ENCODE data around the gene OR1E1.
"Not testable (repeated sequence)": the region's sequence is repeated elsewhere in the genome, so short reads cannot be mapped to it uniquely, and the experiment has no call there.

OR1E1 gene, protein sequence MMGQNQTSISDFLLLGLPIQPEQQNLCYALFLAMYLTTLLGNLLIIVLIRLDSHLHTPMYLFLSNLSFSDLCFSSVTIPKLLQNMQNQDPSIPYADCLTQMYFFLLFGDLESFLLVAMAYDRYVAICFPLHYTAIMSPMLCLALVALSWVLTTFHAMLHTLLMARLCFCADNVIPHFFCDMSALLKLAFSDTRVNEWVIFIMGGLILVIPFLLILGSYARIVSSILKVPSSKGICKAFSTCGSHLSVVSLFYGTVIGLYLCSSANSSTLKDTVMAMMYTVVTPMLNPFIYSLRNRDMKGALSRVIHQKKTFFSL

DNA sequence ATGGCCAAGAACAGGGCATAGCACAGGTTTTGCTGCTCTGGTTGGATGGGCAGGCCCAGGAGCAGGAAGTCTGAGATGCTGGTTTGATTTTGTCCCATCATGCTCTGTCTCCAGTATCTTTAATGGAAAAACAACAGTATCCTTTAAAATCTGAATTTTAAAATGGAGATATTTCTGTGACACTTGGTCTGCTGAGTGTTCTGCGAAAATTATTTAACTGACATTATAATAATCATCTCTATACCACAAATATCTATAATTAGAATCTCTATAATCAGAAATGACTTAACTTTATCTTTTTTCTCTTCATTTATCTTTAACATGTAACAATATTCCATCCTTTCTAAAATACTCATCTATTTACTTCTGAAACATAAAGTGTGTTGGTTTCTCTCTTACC, at the start of gene OR1E1:
TSS of gene OR1E1 (minus strand) at position 101 of the 400 bp plus-strand sequence. CDS start at position 101, 0 bp downstream.
- no peak for DNase-seq (ENCODE audit: low spot score)

DNA sequence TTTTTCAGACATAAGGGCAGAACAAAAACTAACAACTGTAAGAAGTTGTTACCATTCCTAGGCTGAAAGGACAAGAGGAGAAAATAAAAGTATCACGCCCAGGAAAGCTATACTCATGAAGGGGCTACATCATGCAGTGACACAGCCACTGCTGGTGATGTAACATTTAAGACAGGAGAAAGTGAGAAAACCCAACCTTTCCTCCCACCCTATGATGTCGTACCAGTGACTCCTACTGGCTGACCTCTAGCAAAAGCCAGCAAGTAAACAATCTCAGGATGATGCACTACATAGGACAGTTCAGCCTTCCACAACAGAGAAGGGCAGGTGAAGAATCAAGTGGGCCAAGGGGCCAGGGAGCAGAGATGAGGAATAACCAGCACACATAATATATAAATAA, 49.4 kb upstream of the OR1E1 start:
- DNase-seq (ENCODE audit: low spot score): peak; percentile 59

DNA sequence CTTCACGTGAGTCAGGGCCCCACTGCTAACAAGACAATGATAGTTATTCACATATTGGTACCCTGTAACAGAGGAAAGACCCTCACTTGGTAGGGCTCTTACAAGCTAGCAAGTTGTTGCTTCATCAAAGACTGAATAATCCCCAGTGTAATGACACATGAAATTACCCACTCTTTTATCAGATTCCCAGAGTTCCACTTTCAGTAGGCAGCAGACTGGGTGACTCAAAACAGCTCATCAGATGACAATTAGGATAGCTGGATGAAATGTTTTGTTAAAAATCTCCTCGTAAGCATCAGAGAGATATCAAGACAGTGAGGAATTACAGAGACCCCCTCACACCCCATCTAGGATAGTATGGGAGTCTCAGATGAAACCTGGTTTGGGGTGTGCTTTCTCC, 42.2 kb upstream of the OR1E1 start:
- no peak for DNase-seq (ENCODE audit: low spot score)

DNA sequence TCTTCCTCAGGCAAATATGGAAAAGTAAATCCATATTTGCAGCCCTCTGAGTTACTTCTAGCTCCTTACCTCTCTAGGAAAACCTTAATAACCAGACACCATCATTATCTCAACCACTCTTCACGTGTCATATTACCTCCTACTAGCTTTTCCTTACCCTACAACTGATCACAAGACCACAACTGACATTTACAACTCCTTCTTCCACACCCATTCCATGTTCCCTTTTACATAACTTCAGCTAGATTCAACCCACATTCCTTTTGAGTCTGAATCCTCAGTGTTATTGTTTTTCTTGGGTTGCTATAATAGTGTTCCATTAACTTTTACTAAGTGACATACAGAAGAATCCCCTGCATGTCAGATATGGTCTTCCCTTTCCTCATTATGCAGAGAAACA, 40.2 kb upstream of the OR1E1 start:
- DNase-seq (ENCODE audit: low spot score): no peak

DNA sequence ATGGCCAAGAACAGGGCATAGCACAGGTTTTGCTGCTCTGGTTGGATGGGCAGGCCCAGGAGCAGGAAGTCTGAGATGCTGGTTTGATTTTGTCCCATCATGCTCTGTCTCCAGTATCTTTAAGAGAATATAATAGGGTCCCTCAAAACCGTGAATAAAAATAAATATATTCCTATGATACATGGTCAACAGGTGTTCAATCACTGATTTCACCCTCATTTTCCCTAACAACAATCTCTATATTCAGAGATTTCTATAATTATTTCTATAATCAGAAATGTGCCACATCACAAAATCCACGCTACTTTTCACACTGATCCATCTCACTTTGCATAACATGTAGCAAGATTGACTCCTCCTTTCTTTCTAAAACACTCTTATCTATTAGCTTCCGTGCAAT, 35.5 kb upstream of the OR1E1 start, which contains the start of gene OR1E2:
TSS of gene OR1E2 (minus strand) at position 101 of the 400 bp plus-strand sequence. CDS start at position 101, 0 bp downstream.
- DNase-seq (ENCODE audit: low spot score): no peak

DNA sequence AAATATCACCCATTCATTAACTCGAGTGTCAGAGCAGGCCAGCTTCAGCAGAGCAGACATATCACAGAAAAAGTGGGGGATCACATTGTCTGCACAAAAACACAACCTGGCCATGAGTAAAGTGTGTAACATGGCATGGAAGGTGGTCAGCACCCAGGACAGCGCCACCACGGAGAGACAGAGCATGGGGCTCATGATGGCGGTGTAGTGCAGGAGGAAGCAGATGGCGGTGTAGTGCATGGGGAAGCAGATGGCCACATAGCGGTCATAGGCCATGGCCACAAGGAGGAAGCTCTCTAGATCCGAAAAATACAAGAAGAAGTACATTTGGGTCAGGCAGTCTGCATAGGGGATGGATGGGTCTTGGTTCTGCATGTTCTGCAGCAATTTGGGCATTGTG, 35.0 kb upstream of the OR1E1 start:
- DNase-seq (ENCODE audit: low spot score): peak; percentile 40

DNA sequence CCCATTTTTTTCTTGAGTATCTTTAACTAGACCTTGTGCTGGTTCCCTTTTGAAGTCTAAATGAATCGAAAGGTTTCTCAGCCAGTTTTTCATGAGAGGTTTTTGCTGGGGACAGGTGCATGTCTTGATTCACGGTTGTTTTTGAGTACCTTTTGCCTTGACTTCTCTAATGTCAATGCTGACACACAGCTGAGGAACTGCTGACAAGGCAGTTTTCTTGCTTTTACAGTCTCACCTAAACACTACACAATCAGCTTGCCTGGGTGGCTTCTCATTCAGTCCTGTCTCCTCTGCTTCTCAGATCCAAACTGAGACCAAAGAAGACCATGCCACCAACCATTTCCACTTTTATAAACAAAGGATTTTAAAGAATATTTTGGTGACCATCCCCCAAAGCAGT, 20.0 kb upstream of the OR1E1 start:
- no peak for DNase-seq (ENCODE audit: low spot score)

DNA sequence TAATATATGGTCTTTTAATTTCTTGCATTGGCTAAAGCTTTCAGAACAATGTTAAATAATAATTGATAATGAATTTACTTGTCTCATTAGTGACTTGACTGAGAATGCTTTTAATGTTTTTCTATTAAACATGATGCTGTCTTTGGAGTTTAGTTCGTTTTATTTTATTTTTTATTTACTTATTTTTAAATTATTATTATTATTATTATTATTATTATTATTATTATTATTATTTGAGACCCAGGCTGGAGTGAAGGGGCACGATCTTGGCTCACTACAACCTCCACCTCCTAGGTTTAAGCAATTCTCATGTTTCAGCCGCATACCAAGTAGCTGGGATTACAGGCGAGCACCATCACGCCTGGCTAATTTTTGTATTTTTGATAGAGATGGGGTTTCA, 17.4 kb upstream of the OR1E1 start:
- DNase-seq (ENCODE audit: low spot score): no peak

DNA sequence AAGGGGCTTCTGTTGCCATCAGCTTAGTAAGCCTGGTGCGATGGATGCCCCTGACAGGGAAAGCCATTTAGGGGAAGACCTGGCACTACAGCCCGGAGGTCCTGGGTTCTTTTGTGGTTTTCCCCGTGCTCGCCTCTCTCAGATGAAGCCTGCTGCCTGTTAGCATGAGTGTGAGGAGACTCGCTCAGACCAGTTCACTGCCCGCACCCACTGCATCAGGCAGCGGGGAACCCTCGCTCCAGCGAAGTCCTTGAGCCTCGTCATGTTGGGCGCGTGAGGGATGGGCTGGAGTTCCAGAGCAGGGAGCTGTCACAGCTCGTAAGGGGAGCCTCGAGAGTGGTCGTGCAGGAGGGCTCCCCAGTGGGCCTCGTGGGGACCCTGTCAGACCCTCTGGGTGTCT, 14.0 kb upstream of the OR1E1 start:
- DNase-seq (ENCODE audit: low spot score): not testable (repeated sequence)

DNA sequence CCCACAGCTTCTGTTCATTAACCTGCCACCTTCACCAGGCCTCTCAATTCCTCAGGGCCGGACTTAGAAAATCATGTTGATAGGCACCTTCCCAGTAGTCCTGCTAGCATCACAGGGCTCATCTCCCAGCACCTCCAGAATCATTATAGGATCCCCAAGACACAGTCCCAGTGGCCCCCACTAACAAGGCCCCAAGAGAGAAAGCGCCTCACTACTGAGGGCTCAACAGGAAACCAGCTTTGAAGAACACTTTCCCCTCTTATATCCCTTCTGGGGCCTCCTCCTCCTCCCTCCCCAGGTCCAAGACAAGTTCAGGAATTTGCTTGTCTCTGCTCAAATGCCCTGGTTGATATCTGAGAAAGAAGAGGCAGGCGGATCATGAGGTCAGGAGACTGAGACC, 12.9 kb upstream of the OR1E1 start, which contains the start of gene OR3A3:
TSS of gene OR3A3 (plus strand) at position 301 of the 400 bp plus-strand sequence.
- no peak for DNase-seq (ENCODE audit: low spot score)

DNA sequence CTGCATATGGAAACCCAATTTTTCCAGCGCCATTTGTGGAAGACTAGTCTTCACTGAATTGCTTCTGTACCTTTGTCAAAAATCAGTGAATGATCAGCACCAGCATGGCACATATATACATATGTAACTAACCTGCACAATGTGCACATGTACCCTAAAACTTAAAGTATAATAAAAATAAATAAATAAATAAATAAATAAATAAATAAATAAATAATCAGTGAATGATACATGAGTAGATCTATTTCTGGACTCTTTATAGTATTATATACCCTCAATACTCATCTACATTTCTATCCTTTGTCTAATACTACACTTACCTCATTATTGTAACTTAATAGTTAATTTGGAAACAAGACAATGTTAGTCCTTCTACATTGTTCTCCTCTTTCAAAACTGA, 5.6 kb upstream of the OR1E1 start:
- not testable (repeated sequence) for DNase-seq (ENCODE audit: low spot score)

DNA sequence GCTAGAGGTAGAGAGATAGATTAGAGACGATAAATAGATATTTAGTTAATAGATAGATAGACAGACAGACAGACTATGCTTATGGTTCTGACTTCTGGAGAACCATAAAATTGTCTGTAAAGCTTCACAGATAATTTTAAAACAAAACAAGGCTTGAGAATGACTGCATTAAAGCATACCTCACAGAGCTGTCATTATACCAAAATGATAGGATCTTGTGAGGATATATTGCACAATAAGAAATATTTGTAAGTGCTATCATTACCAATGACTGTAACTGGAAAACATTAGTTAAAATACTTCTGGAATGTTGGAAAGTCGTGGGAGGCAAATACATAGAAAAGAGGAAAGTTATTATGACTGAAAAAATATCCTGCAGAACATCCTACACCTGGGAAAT, 3.6 kb upstream of the OR1E1 start:
- no peak for DNase-seq (ENCODE audit: low spot score)

DNA sequence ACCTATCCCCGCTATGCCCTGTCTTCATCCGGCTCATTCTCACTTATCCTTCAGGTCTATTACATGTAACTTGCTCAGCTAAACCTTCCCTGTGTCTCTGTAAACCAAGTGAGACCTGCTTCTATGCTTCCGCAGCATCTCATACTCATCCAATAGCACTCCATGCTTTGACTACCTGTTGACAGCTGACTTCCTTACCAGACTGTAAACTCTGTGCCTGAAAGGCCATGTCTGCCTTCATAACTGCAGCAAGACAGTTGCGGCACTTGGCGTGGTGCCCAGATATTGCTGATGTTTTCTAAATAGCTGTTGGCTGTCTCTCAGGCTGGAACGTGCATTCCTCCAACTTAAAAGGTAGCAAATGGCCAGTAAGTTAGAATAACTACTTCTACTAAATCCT, 1.8 kb upstream of the OR1E1 start:
- no peak for DNase-seq (ENCODE audit: low spot score)

DNA sequence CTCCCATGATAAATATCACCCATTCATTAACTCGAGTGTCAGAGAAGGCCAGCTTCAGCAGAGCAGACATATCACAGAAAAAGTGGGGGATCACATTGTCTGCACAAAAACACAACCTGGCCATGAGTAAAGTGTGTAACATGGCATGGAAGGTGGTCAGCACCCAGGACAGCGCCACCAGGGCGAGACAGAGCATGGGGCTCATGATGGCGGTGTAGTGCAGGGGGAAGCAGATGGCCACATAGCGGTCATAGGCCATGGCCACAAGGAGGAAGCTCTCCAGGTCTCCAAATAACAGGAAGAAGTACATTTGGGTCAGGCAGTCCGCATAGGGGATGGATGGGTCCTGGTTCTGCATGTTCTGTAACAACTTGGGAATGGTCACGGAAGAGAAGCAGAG, 409 bp downstream of the OR1E1 start:
- DNase-seq (ENCODE audit: low spot score): peak; percentile 18

DNA sequence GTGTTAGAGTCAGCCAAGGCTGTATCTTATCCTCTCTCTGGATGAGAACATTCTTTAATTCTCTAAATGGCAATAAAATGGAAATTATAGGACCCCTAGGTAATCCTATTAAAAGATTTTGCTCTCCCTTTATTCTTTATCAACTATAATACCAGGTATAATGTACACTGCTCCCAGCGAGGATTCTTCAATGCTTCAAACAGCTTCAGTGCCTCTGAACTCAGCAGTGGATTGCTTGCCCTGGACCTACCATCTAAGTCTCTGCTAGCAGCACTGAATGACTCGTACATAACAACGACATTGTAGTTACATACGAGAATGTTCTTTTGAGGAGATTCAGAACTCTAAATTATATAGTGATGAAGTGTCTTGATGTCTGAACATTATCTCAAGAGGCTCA, 8.4 kb downstream of the OR1E1 start:
- DNase-seq (ENCODE audit: low spot score): no peak

DNA sequence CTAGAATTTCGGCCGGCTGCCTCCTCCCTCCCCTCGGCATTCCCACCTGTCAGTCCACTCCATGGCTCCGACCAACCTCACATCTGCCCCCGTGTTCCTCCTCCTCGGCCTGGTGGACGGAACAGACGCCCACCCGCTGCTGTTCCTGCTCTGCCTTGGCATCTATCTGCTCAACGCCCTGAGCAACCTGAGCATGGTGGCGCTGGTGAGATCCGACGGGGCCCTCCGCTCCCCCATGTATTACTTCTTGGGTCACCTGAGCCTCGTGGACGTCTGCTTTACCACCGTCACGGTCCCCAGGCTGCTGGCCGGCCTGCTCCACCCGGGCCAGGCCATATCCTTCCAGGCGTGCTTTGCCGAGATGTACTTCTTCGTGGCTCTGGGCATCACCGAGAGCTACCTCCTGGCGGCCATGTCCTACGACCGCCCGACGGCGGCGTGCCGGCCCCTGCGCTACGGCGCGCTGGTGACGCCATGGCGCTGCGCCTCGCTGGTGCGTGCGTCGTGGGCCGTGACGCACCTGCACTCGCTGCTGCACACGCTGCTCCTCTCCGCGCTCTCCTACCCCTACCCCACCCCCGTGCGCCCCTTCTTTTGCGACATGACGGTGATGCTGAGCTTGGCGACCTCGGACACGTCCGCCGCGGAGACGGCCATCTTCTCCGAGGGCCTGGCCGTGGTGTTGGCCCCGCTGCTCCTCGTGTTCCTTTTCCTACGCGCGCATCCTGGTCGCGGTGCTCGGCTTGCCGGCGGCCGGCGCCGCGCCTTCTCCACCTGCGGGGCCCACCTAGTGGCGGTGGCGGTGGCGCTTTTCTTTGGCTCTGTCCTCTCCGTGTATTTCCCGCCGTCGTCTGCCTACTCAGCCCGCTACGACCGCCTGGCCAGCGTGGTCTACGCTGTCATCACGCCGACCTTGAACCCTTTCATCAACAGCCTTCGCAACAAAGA, 12.1 kb downstream of the OR1E1 start, which contains the start of gene OR3A2:
TSS of gene OR3A2 (minus strand) at position 440 of the 948 bp plus-strand sequence.
- DNase-seq (ENCODE audit: low spot score): peak; percentile 43

DNA sequence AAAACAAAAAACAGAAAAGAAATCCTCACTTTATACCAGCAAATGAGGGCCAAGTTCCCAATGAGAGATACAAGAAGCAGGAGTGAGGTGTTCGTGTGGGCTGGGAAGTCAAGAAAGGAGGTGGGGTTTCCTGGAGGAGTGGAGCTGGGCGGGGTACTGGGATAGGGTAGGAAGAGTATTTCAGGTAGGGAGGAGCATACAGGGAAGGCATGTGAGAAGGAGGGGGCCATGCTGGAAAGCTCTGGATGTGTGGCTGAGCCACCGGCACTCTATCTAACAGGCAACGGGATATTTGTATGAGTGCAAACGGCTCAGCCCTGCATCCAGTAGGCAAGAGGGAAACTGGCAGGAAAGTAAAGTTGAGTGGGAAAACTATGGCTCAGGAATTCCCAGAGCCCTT, 16.3 kb downstream of the OR1E1 start:
- DNase-seq (ENCODE audit: low spot score): no peak

DNA sequence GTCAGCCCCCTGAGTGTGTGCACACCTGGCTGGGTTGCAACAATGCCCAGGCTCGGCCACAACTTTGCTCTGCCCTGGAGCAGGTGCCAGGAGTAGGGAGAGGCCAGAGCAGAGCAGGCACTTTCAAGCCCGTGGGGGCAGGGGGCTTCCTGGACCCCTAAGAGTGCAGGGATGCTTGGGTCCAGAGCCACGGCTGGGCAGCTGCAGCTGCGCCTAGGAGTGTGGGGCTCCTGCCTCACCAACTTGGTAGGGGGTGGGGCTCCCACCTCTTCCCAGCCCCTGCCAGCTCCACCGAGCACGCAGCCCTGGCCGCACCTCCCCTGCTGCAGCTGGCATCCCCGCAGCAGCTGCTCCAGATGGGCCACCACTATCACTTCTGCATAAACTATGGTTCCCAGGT, 19.9 kb downstream of the OR1E1 start:
- DNase-seq (ENCODE audit: low spot score): no peak

DNA sequence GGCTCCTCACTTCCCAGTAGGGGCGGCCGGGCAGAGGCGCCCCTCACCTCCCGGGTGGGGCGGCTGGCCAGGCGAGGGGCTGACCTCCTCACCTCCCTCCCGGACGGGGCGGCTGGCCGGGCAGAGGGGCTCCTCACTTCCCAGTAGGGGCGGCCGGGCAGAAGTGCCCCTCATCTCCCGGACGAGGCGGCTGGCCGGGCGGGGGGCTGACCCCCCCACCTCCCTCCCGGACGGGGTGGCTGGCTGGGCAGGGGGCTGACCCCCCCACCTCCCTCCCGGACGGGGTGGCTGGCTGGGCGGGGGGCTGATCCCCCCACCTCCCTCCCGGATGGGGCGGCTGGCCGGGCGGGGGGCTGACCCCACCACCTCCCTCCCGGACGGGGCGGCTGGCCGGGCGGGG, 27.0 kb downstream of the OR1E1 start:
- DNase-seq (ENCODE audit: low spot score): not testable (repeated sequence)
